Tongue (tissue), 2 donors: ENCODE data around the gene MTHFD2L. TPM values are rescaled to one million over a fixed set of nuclear protein-coding genes. Genes with fewer than 3 reads are reported as not detected.
A peak's percentile ranks its signal among the peaks of the same experiment; 100 is the strongest.
"Not testable (repeated sequence)": the region's sequence is repeated elsewhere in the genome, so short reads cannot be mapped to it uniquely, and the experiment has no call there.

Experiments
- DNase-seq: peaks from one replicate; pipeline ENCODE4 v3.0.0-alpha.2; 2015
- total RNA-seq: library from RNA; depleted of rRNA; stranded (reverse); fragments of >200 nt; gene quantifications from one replicate; pipeline ENCODE4 v1.2.3, GENCODE V29; 2014

Gene MTHFD2L
- total RNA-seq: 18.9 TPM

DNA sequence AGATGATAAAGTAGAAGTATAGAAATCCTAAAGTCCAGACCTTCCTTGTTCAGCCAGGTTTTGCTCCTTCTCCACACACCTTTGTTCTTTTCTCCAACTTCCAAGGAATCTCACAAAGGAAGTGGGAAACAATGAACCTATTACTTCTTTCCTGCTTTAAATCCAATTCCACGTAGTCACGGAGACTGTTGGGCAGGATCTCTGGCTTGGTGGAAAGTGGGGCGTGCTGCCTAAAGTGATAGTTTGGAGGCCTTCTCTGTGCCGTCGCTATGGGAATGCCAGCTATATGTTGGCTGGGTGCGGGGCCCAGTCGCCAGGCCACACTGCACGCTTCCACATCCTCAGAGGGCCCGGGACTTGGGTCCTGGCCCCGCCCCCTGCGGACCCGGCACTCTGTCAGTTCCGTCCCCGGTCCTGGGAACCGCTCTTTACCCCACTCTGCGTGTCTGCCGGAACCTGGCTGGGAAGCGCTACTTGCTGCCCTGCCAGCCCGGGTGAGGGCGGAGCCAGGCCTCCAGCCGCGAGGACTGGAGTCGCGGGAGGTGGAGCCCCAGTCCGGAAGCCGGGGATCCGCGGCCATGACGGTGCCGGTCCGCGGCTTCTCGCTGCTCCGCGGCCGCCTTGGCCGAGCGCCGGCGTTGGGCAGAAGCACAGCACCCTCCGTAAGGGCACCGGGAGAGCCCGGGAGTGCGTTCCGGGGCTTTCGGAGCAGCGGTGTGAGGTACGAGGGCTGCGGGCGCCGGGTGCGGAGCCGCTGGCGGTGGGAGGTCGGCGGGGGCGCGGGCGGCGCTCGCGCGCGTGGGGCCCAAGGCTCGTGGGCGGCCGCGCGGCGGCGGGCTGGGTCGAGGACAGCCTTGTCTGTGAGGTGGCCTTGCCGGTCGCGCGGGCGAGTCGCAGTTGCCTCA is at the start of gene MTHFD2L:
MTHFD2L (plus strand) TSS at position 558 of the 905 bp plus-strand sequence; CDS start at position 579, 21 bp downstream.
- DNase-seq: peak; percentile 97

- no peak for DNase-seq
Observed at GRCh38 chr4:74108457-74109115, 49.3 kb upstream of the MTHFD2L start.

DNA sequence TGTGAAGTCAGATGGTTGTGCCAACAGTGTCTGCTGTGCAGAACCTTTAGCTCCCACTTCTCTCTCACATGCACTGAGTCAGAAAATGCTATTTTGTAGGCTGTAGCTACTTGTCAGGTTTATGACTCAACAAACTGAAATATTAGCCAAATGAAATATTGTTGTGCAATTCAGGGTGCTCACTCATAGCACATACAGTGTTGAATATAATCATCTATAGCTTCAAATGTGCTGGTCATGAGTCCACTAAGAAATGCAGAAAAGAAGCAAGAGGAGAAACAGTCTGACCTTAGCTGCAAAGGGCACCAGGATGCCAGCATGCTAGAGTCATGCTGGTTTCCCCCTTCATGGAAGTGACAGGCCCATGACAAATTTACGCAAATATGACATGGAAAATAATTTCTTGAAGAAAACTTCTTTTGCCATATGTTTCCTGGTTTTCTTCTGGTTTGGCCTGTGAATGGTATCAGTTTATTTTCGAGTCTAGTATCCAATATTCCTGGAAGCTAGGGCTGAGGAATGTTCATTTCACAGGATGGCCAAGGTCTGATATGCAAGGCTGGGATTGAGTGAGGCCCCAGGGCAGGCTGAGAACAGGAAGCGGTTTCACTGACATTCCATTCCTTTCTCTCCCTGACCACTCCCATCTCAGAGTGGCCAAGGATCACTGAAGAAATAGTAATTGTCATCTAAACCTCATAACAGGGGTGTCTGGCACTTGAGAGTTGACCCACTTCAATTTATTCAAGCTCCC is 48.6 kb upstream of the MTHFD2L start:
- no peak for DNase-seq

DNA sequence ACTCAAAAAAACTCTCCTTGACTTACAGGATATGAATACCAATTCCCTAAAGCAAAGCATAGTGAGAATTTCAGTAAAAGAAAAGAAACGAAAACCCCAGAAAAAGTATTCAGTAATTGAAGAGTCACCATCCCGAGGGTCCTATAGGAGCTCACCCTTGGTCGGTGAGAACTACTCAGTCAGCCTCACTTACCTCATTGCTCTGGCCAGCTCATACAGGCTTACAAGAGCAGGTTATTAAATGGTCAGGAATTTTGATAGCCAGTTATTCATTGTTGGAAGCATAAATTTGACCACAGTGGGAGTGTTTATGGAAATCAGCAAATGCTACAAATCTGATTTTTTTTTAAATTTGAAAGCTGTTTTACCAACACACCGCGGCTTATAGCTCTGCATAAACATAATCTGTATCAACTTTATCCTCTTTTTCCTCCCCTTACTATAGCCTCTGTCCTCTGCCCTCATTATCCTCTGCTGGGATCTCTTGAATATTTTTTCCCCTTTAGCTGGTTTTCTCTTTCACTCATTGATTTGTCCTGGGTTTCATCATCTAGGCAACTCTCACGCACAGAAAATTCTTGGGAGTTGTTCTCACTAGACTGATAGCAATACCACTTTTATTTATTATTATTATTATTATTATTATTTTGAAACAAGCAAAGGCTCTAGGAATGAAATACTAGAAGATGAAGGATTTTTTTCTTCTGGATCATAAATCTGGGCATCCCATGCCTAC is 47.9 kb upstream of the MTHFD2L start:
- no peak for DNase-seq

DNA sequence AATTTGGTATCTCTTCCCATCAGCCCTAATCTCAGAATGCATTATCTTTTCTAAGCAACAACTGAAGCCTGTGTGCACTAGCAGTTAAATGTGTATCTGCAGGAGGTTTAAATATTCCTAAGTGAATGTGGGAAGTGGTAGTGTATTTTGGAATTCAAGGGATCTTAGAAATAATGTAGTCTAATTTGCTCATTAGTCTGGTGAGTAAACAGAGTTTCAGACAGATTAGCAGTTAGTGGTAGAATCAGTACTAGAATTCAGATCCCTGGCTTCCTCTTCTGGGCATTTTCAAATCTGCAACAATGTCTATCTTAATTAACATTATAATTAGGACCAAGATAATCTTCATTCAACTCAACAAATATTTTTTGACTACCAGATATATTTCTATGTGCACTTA is 47.2 kb upstream of the MTHFD2L start:
- DNase-seq: no peak

DNA sequence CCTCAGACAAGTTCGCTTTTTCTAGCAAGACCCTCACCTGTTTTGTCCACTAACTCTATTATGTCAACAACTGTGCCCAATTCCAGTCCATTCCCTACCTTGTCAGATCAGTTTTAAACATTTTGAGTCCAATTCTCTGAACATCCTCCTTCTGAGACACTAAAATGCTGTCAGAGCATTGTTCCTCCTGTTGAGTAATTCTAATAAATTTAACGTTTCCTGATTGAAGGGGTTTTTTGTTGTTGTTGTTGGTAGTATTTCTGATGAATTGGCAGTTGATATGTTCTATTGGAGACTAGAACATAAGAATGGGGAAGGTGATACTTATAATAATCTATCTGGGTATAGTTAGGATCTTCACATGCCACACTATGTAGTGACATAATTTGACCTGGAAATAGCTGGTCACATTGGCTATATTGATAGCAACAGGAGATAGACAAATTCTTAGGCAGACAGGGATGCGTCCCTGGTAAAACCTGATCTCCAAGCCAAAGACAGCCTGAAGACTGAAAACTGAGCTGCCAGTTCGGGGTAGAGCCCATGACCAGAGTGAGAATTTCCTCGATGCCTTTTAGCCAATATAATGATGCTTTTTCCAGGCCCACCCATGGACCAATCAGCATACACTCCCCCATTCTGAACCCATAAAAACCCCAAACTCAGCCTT is 46.5 kb upstream of the MTHFD2L start:
- DNase-seq: no peak

DNA sequence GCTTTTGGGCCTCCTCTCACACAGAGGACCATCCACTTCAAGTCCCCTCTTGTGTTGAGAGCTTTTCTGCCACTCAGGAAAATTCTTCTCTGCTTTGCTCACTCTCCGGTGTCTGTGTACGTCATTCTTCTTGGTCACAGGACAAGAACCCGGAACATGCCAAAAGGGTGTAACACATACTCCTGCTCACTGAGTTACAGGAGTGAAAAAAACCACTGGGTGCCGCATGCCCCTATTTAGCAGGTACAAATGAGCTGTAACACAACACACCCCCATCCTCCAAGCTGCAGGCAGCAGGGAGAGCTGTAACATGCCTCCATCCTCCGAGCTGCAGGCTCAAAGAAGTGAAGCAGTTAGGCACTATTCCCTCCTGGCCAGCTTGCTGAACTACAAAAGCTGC is 45.9 kb upstream of the MTHFD2L start:
- no peak for DNase-seq

- no peak for DNase-seq
Observed at GRCh38 chr4:74112399-74113105, 45.4 kb upstream of the MTHFD2L start.

GRCh38 chr4:74114234-74114633 is 43.7 kb upstream of the MTHFD2L start:
- no peak for DNase-seq

DNA sequence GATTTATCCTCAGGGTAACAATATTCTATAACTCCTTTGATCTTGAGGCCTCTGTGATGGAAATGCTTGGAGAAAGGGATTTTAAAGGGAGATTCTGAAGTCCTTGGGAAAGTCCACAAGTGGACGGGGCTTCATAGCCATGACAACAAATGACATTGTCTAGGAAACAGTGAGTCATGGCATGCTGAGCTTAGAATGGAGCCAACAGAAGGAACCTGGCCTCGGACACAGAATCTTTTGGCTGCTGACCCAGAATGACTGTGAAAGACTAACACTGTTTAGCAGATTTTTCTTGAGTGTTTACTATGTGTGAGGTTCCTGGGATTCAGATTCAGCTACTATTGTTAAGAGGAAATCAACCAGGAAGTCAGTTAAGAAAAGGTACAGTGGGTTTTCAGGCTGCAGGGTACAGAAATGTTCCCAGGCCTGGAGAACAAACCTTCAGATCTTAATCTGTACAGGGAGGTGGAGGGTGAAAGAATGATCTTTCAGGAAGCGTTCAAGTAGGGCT is 40.8 kb upstream of the MTHFD2L start:
- DNase-seq: peak; percentile 84

DNA sequence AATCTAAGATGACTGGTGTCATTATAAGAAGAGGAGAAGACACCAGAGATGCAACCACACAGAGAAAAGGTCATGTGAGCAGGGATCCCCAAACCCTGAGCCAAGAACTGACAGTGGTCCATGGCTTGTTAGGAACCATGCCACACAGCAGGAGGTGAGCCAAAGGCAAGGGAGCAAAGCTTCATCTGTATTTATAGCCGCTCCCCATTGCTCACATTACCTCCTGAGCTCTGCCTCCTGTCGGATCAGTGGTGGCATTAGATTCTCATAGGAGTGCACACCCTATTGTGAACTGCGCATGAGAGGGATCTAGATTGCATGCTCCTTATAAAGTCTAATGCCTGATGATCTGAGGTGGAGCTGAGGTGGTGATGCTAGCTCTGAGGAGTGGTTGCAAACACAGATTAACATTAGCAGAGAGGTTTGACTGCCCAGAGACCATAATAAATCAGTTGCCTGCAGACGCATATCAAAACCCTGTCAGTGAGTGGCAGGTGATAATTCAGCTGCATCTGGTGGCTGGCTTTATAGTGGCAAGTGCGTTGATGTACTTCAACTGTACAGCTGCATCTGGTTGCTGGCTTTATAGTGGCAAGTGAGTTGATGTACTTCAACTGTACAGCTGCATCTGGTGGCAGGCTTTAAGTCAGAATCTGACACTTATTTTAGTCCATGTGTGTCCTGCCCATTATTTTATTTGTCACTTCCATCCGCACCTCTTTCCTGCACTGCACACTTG is 39.1 kb upstream of the MTHFD2L start:
- peak; percentile 30 for DNase-seq

GRCh38 chr4:74120086-74120485 is 37.8 kb upstream of the MTHFD2L start:
- DNase-seq: no peak

DNA sequence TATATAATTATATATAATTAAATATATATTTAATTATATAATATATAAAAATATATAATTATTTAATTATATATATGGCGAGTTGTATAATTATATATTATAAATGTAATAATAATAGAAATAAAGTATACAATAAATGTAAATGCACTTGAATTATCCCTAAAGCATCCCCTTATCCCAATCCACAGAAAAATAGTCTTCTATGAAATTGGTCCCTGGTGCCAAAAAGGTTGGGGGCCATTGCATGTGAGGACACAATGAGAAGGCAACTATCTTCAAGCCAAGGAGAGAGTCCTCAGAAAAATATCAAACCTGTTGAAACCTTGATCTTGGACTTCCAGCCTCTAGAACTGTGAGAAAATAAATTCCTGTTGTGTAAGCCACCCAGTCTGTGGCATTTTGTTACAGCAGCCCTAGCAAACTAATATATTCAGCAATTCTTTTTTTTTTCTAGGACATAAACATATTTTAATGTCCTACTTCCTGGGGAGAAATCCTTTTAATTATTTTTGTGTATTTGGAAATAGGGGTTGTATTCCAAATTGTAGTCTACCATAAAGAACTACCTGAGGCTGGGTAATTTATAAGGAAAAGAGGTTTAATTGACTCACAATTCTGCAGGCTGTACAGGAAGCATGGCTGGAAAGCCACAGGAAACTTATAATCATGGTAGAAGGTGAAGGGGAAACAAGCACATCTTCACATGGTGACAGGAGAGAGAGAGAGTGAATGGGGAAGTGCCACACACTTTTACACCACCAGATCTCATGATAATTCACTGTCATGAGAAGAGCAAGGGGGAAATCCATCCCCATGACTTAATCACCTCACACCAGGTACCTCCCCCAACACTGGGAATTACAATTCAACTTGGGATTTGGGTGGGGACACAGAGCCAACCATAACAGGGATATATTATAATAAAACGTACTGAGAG is 36.0 kb upstream of the MTHFD2L start:
- DNase-seq: no peak

- no peak for DNase-seq
Observed at GRCh38 chr4:74123065-74123728, 34.7 kb upstream of the MTHFD2L start.

- DNase-seq: no peak
Observed at GRCh38 chr4:74125029-74125428, 32.9 kb upstream of the MTHFD2L start.

DNA sequence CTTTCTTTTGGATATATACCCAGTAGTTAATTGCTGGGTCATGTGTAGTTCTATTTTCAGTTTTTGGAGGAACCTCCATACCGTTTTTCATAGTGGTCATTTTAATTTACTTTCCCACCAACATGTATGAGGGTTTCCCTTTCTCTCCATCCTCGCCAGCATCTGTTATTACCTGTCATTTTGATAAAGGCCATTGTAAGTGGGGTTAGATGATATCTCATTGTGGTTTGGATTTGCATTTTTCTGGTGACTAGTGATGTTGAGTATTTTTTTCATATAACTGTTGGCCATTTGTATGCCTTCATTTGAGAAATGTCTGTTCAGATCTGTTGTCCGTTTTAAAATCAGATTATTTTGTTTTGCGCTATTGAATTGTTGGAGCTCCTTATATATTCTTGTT is 30.2 kb upstream of the MTHFD2L start:
- DNase-seq: no peak

DNA sequence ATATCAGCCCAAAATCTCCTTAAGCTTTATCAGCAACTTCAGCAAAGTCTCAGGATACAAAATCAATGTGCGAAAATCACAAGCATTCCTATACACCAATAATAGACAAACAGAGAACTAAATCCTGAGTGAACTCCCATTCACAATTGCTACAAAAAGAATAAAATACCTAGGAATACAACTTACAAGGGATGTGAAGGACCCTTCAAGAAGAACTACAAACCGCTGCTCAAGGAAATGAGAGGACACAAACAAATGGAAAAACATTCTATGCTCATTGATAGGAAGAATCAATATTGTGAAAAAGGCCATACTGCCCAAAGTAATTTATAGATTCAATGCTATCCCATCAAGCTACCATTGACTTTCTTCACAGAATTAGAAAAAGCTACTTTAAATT is 27.1 kb upstream of the MTHFD2L start:
- DNase-seq: not testable (repeated sequence)

DNA sequence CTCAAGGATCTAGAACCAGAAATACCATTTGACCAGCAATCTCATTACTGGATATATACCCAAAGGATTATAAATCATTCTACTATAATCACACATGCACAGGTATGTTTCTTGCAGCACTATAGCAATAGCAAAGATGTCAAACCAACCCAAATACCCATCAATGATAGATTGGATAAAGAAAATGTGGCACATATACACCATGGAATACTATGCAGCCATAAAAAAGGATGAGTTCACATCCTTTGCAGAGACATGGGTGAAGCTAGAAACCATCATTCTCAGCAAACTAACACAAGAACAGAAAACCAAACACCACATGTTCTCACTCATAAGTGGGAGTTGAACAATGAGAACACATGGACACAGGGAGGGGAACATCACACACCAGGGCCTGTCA is 25.7 kb upstream of the MTHFD2L start:
- not testable (repeated sequence) for DNase-seq
